ENCODE measurements around the gene SLC39A3. TPM values are rescaled to one million over a fixed set of nuclear protein-coding genes. Genes with fewer than 3 reads are reported as not detected.

SLC39A3 gene
- total and polyA plus RNA-seq, 7 donors = 7.2 to 35.4 (median 17.1) TPM

GRCh38 chr19:2768365-2769132 lies 28.7 kb upstream of the SLC39A3 start:
- WGBS, 2 donors = 94 to 95% methylated on average over 29 of the region's 29 CpGs
- no peaks in the 10 kb centered on the region for H3K27me3 ChIP-seq
- TF ChIP-seq EP300 (IDR thresholded peaks at IDR 0.05) = no peak
- TF ChIP-seq, protein P1, sequence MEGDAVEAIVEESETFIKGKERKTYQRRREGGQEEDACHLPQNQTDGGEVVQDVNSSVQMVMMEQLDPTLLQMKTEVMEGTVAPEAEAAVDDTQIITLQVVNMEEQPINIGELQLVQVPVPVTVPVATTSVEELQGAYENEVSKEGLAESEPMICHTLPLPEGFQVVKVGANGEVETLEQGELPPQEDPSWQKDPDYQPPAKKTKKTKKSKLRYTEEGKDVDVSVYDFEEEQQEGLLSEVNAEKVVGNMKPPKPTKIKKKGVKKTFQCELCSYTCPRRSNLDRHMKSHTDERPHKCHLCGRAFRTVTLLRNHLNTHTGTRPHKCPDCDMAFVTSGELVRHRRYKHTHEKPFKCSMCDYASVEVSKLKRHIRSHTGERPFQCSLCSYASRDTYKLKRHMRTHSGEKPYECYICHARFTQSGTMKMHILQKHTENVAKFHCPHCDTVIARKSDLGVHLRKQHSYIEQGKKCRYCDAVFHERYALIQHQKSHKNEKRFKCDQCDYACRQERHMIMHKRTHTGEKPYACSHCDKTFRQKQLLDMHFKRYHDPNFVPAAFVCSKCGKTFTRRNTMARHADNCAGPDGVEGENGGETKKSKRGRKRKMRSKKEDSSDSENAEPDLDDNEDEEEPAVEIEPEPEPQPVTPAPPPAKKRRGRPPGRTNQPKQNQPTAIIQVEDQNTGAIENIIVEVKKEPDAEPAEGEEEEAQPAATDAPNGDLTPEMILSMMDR (IDR thresholded peaks at IDR 0.05) = no peak
- TF ChIP-seq POLR2AphosphoS5 (IDR thresholded peaks at IDR 0.05) = no peak
- no peak for TF ChIP-seq POLR2A (IDR thresholded peaks at IDR 0.05)
- intact Hi-C loops (cut with DNase I) = no loop called here
- peaks cover 0 to 38% (median 36%) of the 10 kb centered on the region in 4 donors for H3K4me1 ChIP-seq
- H3K27ac ChIP-seq = no peak overlapping the region
- no peak for DNase-seq
- H3K4me3 ChIP-seq = no peak overlapping the region
- H3K36me3 ChIP-seq = peaks cover 30 to 53% (median 39%) of the 10 kb centered on the region in 4 donors
- H3K9me3 ChIP-seq = no peaks in the 10 kb centered on the region

- no peak for DNase-seq
- Histone ChIP-seq H3K4me3 (no peak overlapping the region), H3K4me1 (peaks cover 0 to 38% (median 36%) of the 10 kb centered on the region in 4 donors), H3K27ac (no peak overlapping the region), H3K36me3 (peaks cover 30 to 61% (median 47%) of the 10 kb centered on the region in 4 donors), H3K27me3 (no peaks in the 10 kb centered on the region), H3K9me3 (no peaks in the 10 kb centered on the region)
- intact Hi-C loops (cut with DNase I) = no loop called here
- TF ChIP-seq, protein P1 (IDR thresholded peaks at IDR 0.05) = no peak
- TF ChIP-seq POLR2A (IDR thresholded peaks at IDR 0.05) (no peak), EP300 (IDR thresholded peaks at IDR 0.05) (no peak), POLR2AphosphoS5 (IDR thresholded peaks at IDR 0.05) (no peak)
- 96% methylated on average over 19 of the region's 19 CpGs for WGBS, 2 donors
Measured at GRCh38 chr19:2767688-2768087, 27.9 kb upstream of the SLC39A3 start.

DNA sequence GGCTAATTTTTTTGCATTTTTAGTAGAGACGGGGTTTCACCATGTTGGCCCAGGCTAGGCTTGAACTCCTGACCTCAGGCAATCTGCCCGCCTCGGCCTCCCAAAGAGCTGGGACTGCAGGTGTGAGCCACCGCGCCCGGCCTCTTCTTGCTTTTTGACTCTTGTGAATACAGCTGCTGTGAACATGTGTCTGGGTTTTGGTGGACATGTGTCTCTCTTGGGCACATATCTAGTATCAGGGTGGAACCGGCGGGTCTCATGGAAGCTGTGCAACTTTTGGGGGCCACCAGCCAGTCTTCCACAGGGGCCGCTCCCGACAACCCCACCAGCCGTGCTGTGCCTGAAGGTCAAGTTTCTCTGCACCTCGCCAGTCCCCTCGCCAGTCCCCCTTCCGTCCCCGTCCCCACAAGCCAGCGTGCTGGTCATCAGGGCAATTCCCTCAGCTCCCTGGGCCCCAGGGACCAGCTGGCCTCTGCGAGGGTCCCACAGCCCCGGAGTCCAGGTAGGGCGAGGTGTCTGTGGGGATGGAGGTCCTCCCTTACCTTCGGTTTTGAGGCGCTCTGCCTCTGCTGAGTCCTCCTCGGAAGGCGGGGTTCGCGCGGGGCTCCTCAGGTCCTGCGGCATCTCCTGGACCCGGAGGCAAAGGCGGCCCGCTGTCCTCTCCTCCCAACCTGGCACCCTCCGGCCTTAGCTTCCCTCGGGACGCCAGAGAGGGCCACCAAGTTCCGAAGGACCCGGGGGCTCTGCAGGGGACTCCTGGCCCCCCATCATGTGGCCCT lies 27.0 kb upstream of the SLC39A3 start:
- no peaks in the 10 kb centered on the region for H3K9me3 ChIP-seq
- no peak for DNase-seq
- H3K4me3 ChIP-seq = no peak overlapping the region
- peaks cover 36 to 70% (median 53%) of the 10 kb centered on the region in 4 donors for H3K36me3 ChIP-seq
- H3K27ac ChIP-seq = no peak overlapping the region
- H3K4me1 ChIP-seq = peaks cover 0 to 30% (median 27%) of the 10 kb centered on the region in 4 donors
- intact Hi-C loops (cut with DNase I) = no loop called here
- TF ChIP-seq, protein P1 (IDR thresholded peaks at IDR 0.05) = no peak
- TF ChIP-seq POLR2AphosphoS5 (IDR thresholded peaks at IDR 0.05) = no peak
- TF ChIP-seq POLR2A (IDR thresholded peaks at IDR 0.05) = no peak
- TF ChIP-seq EP300 (IDR thresholded peaks at IDR 0.05) = no peak
- 95 to 96% methylated on average over 35 of the region's 35 CpGs for WGBS, 2 donors
- H3K27me3 ChIP-seq = no peaks in the 10 kb centered on the region

- Histone ChIP-seq H3K27ac (no peak overlapping the region), H3K36me3 (peaks cover 45 to 84% (median 60%) of the 10 kb centered on the region in 4 donors), H3K4me1 (peaks cover 0 to 15% (median 13%) of the 10 kb centered on the region in 4 donors), H3K27me3 (no peaks in the 10 kb centered on the region), H3K9me3 (no peaks in the 10 kb centered on the region), H3K4me3 (no peak overlapping the region)
- no peak for DNase-seq
- intact Hi-C loops (cut with DNase I) = no loop called here
- TF ChIP-seq EP300 (IDR thresholded peaks at IDR 0.05) (no peak), POLR2A (IDR thresholded peaks at IDR 0.05) (no peak), POLR2AphosphoS5 (IDR thresholded peaks at IDR 0.05) (no peak)
- TF ChIP-seq, protein P1 (IDR thresholded peaks at IDR 0.05) = no peak
- WGBS, 2 donors = 94 to 95% methylated on average over 15 of the region's 15 CpGs
Measured at GRCh38 chr19:2765376-2765775, 25.6 kb upstream of the SLC39A3 start.

All from sigmoid colon (tissue), 7 donors.